ENCODE results near the gene DTNB.

The DTNB gene

DNA sequence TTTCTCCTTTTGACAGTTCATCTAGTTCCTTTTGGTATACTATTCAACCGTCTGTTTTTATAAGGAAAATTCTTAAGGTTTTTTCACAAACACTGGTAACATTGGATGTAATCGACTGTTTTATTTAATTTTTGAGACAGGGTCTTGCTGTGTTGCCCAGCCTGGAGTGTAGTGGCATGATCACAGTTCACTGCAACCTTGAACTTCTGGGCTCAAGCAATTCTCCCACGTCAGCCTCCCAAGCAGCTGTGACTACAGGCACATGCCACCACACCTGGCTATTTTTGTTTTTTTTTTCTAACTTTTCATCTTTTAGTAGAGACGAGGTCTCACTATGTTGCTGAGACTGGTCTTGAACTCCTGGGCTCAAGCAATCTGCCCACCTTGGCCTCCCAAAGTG is 227.3 kb downstream of the DTNB start:
- Histone ChIP-seq H3K27ac (no peak overlapping the region), H3K36me3 (ENCODE audit: insufficient read depth, low read length) (peaks cover 3% of the 10 kb centered on the region; the same call in 1 of the 2 replicates), H3K4me3 (no peak overlapping the region), H3K9me3 (ENCODE audit: low read depth, low read length) (no peaks in the 10 kb centered on the region), H3K9ac (ENCODE audit: insufficient read length) (no peak overlapping the region)
- no peak for DNase-seq (ENCODE audit: low read depth, low spot score)
- TF ChIP-seq FOXP2 (optimal IDR thresholded peaks at IDR 0.05; ENCODE audit: control extremely low read depth, extremely low read length, insufficient read depth): no peak
- no peak for TF ChIP-seq POLR2AphosphoS5 (IDR thresholded peaks at IDR 0.05; ENCODE audit: borderline replicate concordance, low read depth, low read length)
- no peak for TF ChIP-seq EZH2 (IDR thresholded peaks at IDR 0.05)

DNA sequence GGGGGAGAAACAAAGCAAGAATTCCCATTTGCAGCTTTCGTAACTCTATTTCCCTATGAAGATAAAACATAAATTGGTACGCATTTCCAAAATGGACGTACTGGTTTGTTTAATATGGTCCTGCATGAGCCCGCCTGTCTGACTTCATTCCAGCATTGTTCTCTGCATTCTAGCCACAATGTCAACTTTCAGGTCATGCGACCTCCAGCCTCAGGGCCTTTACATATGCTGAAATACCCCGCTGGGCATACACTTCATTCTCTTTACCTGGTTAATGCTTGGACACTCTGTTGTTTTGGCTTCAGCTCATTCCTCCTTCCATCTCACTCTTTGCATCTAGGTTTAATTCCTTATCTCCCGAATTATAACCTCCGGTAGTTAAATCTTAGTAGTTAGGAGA is 227.9 kb downstream of the DTNB start:
- Histone ChIP-seq H3K36me3 (ENCODE audit: insufficient read depth, low read length) (peaks cover 3% of the 10 kb centered on the region; the same call in 1 of the 2 replicates), H3K9me3 (ENCODE audit: low read depth, low read length) (no peaks in the 10 kb centered on the region), H3K27ac (no peak overlapping the region), H3K9ac (ENCODE audit: insufficient read length) (no peak overlapping the region), H3K4me3 (no peak overlapping the region)
- DNase-seq (ENCODE audit: low read depth, low spot score): no peak
- TF ChIP-seq POLR2AphosphoS5 (IDR thresholded peaks at IDR 0.05; ENCODE audit: borderline replicate concordance, low read depth, low read length) (no peak), EZH2 (IDR thresholded peaks at IDR 0.05) (no peak), FOXP2 (optimal IDR thresholded peaks at IDR 0.05; ENCODE audit: control extremely low read depth, extremely low read length, insufficient read depth) (no peak)

DNA sequence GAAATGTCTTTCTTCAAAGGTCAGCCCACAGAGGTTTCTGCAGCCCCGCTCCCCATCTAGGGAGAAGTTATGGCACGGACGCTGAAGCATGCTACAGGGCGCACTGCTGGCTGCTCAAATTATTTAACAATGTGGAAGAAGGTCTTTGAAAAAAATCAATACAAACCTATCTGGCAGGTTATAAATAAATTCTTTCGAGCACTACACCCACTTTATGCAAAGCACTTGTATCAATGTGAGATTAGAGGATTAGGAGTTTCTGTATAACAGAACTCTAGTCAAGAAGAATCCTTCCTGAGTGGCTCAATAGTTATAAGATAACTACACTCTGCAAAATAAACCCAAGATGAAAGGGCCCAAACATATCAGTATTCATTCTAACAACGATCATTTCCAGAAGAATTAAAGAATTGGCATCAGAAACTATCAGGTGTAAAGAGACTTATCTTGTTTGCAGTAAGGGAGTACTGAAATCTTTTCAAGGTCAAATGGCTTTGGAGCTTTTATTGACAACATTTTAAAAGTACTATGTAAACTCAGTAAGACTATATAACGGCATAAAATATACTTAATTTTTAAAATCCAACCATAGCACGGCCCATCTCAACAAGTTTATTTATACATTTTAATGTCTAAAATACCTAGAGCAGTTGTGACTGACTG is 228.6 kb downstream of the DTNB start:
- H3K36me3 ChIP-seq (ENCODE audit: insufficient read depth, low read length): peaks cover 3% of the 10 kb centered on the region; the same call in 1 of the 2 replicates
- DNase-seq (ENCODE audit: low read depth, low spot score): no peak
- H3K27ac ChIP-seq: no peak overlapping the region
- H3K9ac ChIP-seq (ENCODE audit: insufficient read length): no peak overlapping the region
- H3K4me3 ChIP-seq: no peak overlapping the region
- TF ChIP-seq FOXP2 (optimal IDR thresholded peaks at IDR 0.05; ENCODE audit: control extremely low read depth, extremely low read length, insufficient read depth) (no peak), EZH2 (IDR thresholded peaks at IDR 0.05) (no peak), POLR2AphosphoS5 (IDR thresholded peaks at IDR 0.05; ENCODE audit: borderline replicate concordance, low read depth, low read length) (no peak)
- no peaks in the 10 kb centered on the region for H3K9me3 ChIP-seq (ENCODE audit: low read depth, low read length)

DNA sequence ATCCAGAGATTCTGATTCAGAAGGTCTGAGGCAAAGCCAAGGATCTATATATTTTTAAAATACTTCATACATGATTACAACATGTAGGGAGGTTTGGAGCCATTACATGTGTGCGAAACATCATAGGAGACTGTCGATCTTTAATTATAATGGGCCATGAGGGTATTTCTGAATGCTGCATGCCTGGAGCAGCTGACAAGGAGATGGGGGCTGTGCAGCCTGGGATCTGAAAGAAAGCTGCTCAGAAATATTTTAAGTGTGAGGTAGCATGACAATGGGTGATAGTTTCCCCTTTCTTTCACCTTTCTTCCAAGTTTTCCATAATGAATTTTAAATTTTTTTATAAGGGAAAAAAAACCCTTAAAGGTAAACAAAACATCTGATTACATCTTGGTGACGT is 229.6 kb downstream of the DTNB start:
- H3K36me3 ChIP-seq (ENCODE audit: insufficient read depth, low read length): no peaks in the 10 kb centered on the region
- no peak for DNase-seq (ENCODE audit: low read depth, low spot score)
- no peaks in the 10 kb centered on the region for H3K9me3 ChIP-seq (ENCODE audit: low read depth, low read length)
- H3K4me3 ChIP-seq: no peak overlapping the region
- no peak overlapping the region for H3K27ac ChIP-seq
- H3K9ac ChIP-seq (ENCODE audit: insufficient read length): no peak overlapping the region
- TF ChIP-seq POLR2AphosphoS5 (IDR thresholded peaks at IDR 0.05; ENCODE audit: borderline replicate concordance, low read depth, low read length): no peak
- no peak for TF ChIP-seq EZH2 (IDR thresholded peaks at IDR 0.05)
- TF ChIP-seq FOXP2 (optimal IDR thresholded peaks at IDR 0.05; ENCODE audit: control extremely low read depth, extremely low read length, insufficient read depth): no peak

DNA sequence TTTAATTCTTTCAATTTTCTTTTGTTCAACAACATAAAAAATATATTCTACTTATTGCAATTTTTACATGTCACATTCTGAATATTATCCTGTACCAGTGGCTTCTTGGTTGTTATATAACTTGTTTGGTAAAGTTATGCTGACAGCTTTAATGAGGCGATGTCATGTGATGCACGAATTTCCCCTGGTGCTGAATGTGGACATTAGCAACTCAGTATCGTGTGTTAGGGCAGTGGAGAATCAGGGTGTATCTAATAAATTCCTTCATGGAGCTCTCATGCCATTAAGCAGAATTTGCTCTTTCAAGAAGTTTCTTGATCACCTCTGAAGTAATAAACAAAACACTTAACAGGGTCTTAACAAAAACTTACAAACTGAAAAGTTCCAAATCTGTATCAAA is 232.0 kb downstream of the DTNB start:
- H3K9me3 ChIP-seq (ENCODE audit: low read depth, low read length): no peaks in the 10 kb centered on the region
- no peak overlapping the region for H3K27ac ChIP-seq
- H3K4me3 ChIP-seq: no peak overlapping the region
- no peak for DNase-seq (ENCODE audit: low read depth, low spot score)
- no peak overlapping the region for H3K9ac ChIP-seq (ENCODE audit: insufficient read length)
- TF ChIP-seq EZH2 (IDR thresholded peaks at IDR 0.05) (no peak), POLR2AphosphoS5 (IDR thresholded peaks at IDR 0.05; ENCODE audit: borderline replicate concordance, low read depth, low read length) (no peak), FOXP2 (optimal IDR thresholded peaks at IDR 0.05; ENCODE audit: control extremely low read depth, extremely low read length, insufficient read depth) (no peak)
- H3K36me3 ChIP-seq (ENCODE audit: insufficient read depth, low read length): no peaks in the 10 kb centered on the region

DNA sequence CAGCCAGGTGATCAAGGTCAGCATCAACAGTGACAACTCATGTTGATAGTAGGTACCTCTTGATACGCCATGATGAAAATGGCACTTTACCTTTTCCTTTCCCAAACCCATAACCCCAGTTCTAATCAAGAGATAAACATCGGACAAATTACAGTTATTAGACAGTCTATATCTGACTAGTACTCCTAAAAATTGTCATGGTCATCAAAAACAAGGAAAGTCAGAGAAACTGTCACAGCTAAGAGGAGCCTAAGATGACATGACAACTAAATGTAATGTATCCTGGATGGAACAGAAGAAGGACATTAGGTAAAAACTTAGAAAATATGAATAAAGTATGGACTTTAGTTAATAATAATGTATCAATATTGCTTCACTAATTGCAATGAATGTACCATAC is 234.6 kb downstream of the DTNB start:
- no peak overlapping the region for H3K27ac ChIP-seq
- DNase-seq (ENCODE audit: low read depth, low spot score): no peak
- H3K4me3 ChIP-seq: no peak overlapping the region
- TF ChIP-seq FOXP2 (optimal IDR thresholded peaks at IDR 0.05; ENCODE audit: control extremely low read depth, extremely low read length, insufficient read depth) (no peak), EZH2 (IDR thresholded peaks at IDR 0.05) (no peak)
- H3K9me3 ChIP-seq (ENCODE audit: low read depth, low read length): no peaks in the 10 kb centered on the region
- H3K9ac ChIP-seq (ENCODE audit: insufficient read length): no peak overlapping the region
- H3K36me3 ChIP-seq (ENCODE audit: insufficient read depth, low read length): peaks cover 7% of the 10 kb centered on the region

DNA sequence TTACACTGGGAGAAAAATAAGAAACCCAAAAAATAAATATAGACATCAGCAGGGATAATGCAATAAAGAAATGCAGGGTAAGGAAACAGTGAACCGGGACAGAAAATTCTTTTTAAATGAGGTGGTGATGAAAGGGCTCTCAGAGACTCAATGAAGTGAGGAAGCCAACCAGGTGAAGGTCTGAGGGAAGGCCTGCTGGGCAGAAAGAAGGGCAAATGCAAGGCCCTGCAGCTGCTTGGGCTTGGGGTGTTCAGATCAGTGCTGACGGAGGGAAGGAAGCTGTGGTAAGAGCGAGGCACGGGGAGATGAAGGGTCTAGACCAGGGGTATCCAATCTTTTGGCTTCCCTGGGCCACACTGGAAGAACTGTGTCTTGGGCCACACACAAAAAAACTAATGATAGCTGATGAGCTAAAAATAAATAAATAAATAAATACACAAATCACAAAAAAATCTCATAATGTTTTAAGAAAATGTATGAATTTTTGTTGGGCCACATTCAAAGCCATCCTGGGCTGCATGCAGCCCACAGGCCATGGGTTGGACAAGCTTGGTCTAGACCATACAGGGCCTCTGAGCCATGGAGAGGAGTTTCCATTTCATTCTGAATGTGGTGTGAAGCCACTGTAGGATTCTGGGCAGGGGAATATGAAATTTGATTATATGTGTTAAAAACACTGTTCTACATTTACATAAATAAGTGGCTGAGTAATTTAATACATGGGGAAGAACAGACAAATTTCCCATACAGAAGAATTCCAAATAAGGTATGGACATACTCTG is 235.3 kb downstream of the DTNB start:
- Histone ChIP-seq H3K27ac (no peak overlapping the region), H3K4me3 (no peak overlapping the region), H3K36me3 (ENCODE audit: insufficient read depth, low read length) (peaks cover 7% of the 10 kb centered on the region), H3K9me3 (ENCODE audit: low read depth, low read length) (no peaks in the 10 kb centered on the region), H3K9ac (ENCODE audit: insufficient read length) (no peak overlapping the region)
- DNase-seq (ENCODE audit: low read depth, low spot score): no peak
- no peak for TF ChIP-seq FOXP2 (optimal IDR thresholded peaks at IDR 0.05; ENCODE audit: control extremely low read depth, extremely low read length, insufficient read depth)
- no peak for TF ChIP-seq POLR2AphosphoS5 (IDR thresholded peaks at IDR 0.05; ENCODE audit: borderline replicate concordance, low read depth, low read length)
- no peak for TF ChIP-seq EZH2 (IDR thresholded peaks at IDR 0.05)

DNA sequence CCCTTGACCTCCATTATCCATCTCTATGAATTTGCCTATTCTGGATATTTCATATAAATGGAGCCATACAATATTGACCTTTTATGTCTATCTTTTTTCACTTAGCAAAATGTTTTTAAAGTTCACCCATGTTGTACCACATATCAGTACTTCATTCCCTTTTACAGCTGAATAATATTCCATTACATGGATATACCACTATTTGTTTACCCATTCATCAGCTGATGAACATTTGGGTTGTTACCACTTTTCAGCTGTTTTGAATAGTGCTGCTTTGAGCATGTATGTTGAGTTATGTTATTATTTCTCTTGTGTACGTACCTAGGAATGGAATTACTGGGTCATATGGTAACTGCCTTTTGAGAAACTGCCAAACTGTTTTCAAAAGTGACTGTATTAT is 238.0 kb downstream of the DTNB start:
- Histone ChIP-seq H3K9me3 (ENCODE audit: low read depth, low read length) (no peaks in the 10 kb centered on the region), H3K4me3 (no peak overlapping the region), H3K27ac (no peak overlapping the region), H3K9ac (ENCODE audit: insufficient read length) (no peak overlapping the region), H3K36me3 (ENCODE audit: insufficient read depth, low read length) (peaks cover 7% of the 10 kb centered on the region)
- TF ChIP-seq FOXP2 (optimal IDR thresholded peaks at IDR 0.05; ENCODE audit: control extremely low read depth, extremely low read length, insufficient read depth): no peak
- no peak for TF ChIP-seq EZH2 (IDR thresholded peaks at IDR 0.05)
- no peak for TF ChIP-seq POLR2AphosphoS5 (IDR thresholded peaks at IDR 0.05; ENCODE audit: borderline replicate concordance, low read depth, low read length)
- DNase-seq (ENCODE audit: low read depth, low spot score): no peak
